IMR-90 (cell line): ENCODE measurements around the gene INPP5D. TPM values are rescaled to one million over a fixed set of nuclear protein-coding genes. Genes with fewer than 3 reads are reported as not detected.

Experiments
- ATAC-seq: fragments of 200-7000 bp; cut with Tn5 transposase; 2 replicates; pipeline ENCODE4 v1.9.1; 2020; ENCODE audit warnings: low read depth, mild to moderate bottlenecking, moderate library complexity
- BruUV-seq: library from RNA; stranded (reverse); fragments of 400-500 nt; replicated peaks from 2 replicates; lab custom pipeline; 2021; lab: Mats Ljungman, UMichigan
- CTCF ChIA-PET: fragments of 300-600 bp; formaldehyde crosslinking; extraction: SDS; loops from one replicate; lab custom pipeline; 2021; ENCODE audit warnings: antibody characterized with exemption; lab: Yijun Ruan, JAX
- POLR2A ChIA-PET: fragments of 300-600 bp; sonication (Branson Sonifier 250); formaldehyde crosslinking; loops from one replicate; lab custom pipeline; 2022; ENCODE audit warnings: antibody characterized with exemption; ENCODE audit not compliant: unreplicated experiment; lab: Charles Lee
- DNase-seq: peaks from one replicate; pipeline ENCODE4 v3.0.0; 2013
- H2AFZ ChIP-seq: replicated peaks from 2 replicates; pipeline ENCODE3; 2013; ENCODE audit warnings: low read length, mild to moderate bottlenecking; ENCODE audit not compliant: poor library complexity
- H2AK5ac ChIP-seq: 2 replicates; pipeline ENCODE4 v1.6.1; 2013; ENCODE audit warnings: low read depth, low read length, inconsistent platforms
- H2AK9ac ChIP-seq: replicated peaks from 2 replicates; pipeline ENCODE3; 2013; ENCODE audit warnings: mild to moderate bottlenecking, low read depth, low read length, moderate library complexity; ENCODE audit not compliant: poor library complexity
- H2BK120ac ChIP-seq: 2 replicates; pipeline ENCODE4 v1.6.1; 2013; ENCODE audit warnings: low read depth, low read length, inconsistent platforms
- H2BK15ac ChIP-seq: 3 replicates; pipeline ENCODE4 v1.6.1; 2013; ENCODE audit warnings: low read depth, low read length, inconsistent platforms
- H2BK20ac ChIP-seq: 2 replicates; pipeline ENCODE4 v1.6.1; 2013; ENCODE audit warnings: low read depth, mild to moderate bottlenecking, inconsistent platforms, low read length, moderate library complexity
- H2BK5ac ChIP-seq: 2 replicates; pipeline ENCODE4 v1.6.1; 2013; ENCODE audit warnings: mild to moderate bottlenecking, low read depth, low read length, inconsistent platforms; ENCODE audit not compliant: poor library complexity, severe bottlenecking
- H3K14ac ChIP-seq: replicated peaks from 2 replicates; pipeline ENCODE4 v1.6.1; 2013; ENCODE audit warnings: low read depth, low read length, inconsistent platforms
- H3K18ac ChIP-seq: 2 replicates; pipeline ENCODE4 v1.6.1; 2013; ENCODE audit warnings: low read depth, low read length, control low read depth
- H3K23ac ChIP-seq: 2 replicates; pipeline ENCODE4 v1.6.1; 2013; ENCODE audit warnings: low read depth, low read length, inconsistent platforms
- H3K27ac ChIP-seq: 2 replicates; pipeline ENCODE4 v1.5.1; 2013; ENCODE audit warnings: mild to moderate bottlenecking, control low read depth, low read length; ENCODE audit not compliant: insufficient read depth
- H3K27me3 ChIP-seq: 2 replicates; pipeline ENCODE4 v1.6.1; 2013; ENCODE audit warnings: low read length; ENCODE audit not compliant: control insufficient read depth, insufficient read depth
- H3K36me3 ChIP-seq: 2 replicates; pipeline ENCODE4 v1.6.1; 2013; ENCODE audit warnings: low read length, mixed read lengths; ENCODE audit not compliant: control insufficient read depth, insufficient read depth
- H3K4ac ChIP-seq: 2 replicates; pipeline ENCODE4 v1.6.1; 2013; ENCODE audit warnings: low read depth, low read length, inconsistent platforms
- H3K4me1 ChIP-seq: 2 replicates; pipeline ENCODE4 v1.6.1; 2013; ENCODE audit warnings: low read length, mixed read lengths; ENCODE audit not compliant: control insufficient read depth, insufficient read depth
- H3K4me2 ChIP-seq: 2 replicates; pipeline ENCODE4 v1.6.1; 2013; ENCODE audit warnings: low read depth, mild to moderate bottlenecking, control low read depth, low read length, moderate library complexity
- H3K4me3 ChIP-seq: 2 replicates; pipeline ENCODE4 v1.5.1; 2013; ENCODE audit warnings: low read depth, mild to moderate bottlenecking, control low read depth, low read length, moderate library complexity; ENCODE audit not compliant: insufficient read depth
- H3K56ac ChIP-seq: 2 replicates; pipeline ENCODE4 v1.6.1; 2013; ENCODE audit warnings: low read length, inconsistent platforms; ENCODE audit not compliant: insufficient read depth; ENCODE audit errors: extremely low read depth
- H3K79me1 ChIP-seq, 2 experiments: 2 replicates each; pipeline ENCODE4 v1.6.1; 2013; ENCODE audit warnings: low read length in 2 of 2, inconsistent platforms in 1 of 2, low read depth in 1 of 2
- H3K9ac ChIP-seq: 2 replicates; pipeline ENCODE4 v1.6.1; 2013; ENCODE audit warnings: low read depth, low read length, control low read depth
- H3K9me1 ChIP-seq: 2 replicates; pipeline ENCODE4 v1.6.1; 2013; ENCODE audit warnings: low read length, inconsistent platforms; ENCODE audit not compliant: insufficient read depth
- H3K9me3 ChIP-seq: 2 replicates; pipeline ENCODE4 v1.6.1; 2013; ENCODE audit warnings: low read length; ENCODE audit not compliant: control insufficient read depth, insufficient read depth
- H4K20me1 ChIP-seq: 2 replicates; pipeline ENCODE4 v1.6.1; 2013; ENCODE audit warnings: low read length, inconsistent platforms; ENCODE audit not compliant: insufficient read depth
- H4K5ac ChIP-seq: 2 replicates; pipeline ENCODE4 v1.6.1; 2013; ENCODE audit warnings: mild to moderate bottlenecking, low read depth, low read length, control low read depth
- H4K8ac ChIP-seq, 2 experiments: 2 replicates each; pipeline ENCODE4 v1.6.1; 2013; ENCODE audit warnings: low read depth in 2 of 2, low read length in 2 of 2, control low read depth in 1 of 2, inconsistent platforms in 1 of 2
- H4K91ac ChIP-seq: 2 replicates; pipeline ENCODE4 v1.6.1; 2013; ENCODE audit warnings: low read depth, low read length, inconsistent platforms; ENCODE audit not compliant: insufficient read depth
- BHLHE40 ChIP-seq: fragments of 150-350 bp; IDR thresholded peaks from 2 replicates; pipeline ENCODE4 v1.6.1; 2016; ENCODE audit warnings: mild to moderate bottlenecking, low read depth, low read length
- CTCF ChIP-seq: conservative IDR thresholded peaks from 2 replicates; pipeline ENCODE4 v1.5.1; 2012; ENCODE audit warnings: mild to moderate bottlenecking, low read depth, low read length, improper control_type of control experiment
- FOS ChIP-seq: fragments of 150-350 bp; IDR thresholded peaks from 2 replicates; pipeline ENCODE4 v1.6.1; 2016; ENCODE audit warnings: low read depth, low read length
- MAZ ChIP-seq: IDR thresholded peaks from 2 replicates; pipeline ENCODE4 v1.6.1; 2012; ENCODE audit warnings: low read depth, mild to moderate bottlenecking, low read length, improper control_type of control experiment, moderate library complexity, borderline replicate concordance
- NFE2L2 ChIP-seq: fragments of 150-350 bp; IDR thresholded peaks from 2 replicates; pipeline ENCODE4 v1.6.1; 2016; ENCODE audit warnings: low read depth, mild to moderate bottlenecking, low read length
- RCOR1 ChIP-seq: IDR thresholded peaks from 2 replicates; pipeline ENCODE4 v1.6.1; 2012; ENCODE audit warnings: mild to moderate bottlenecking, low read length, improper control_type of control experiment; ENCODE audit not compliant: insufficient replicate concordance
- RFX5 ChIP-seq: IDR thresholded peaks from 2 replicates; pipeline ENCODE4 v1.8.0; 2012; ENCODE audit warnings: low read depth, mild to moderate bottlenecking, low read length, moderate library complexity
- SMC3 ChIP-seq: fragments of 150-350 bp; IDR thresholded peaks from 2 replicates; pipeline ENCODE4 v1.6.1; 2016; ENCODE audit warnings: low read depth, mild to moderate bottlenecking, antibody characterized with exemption, low read length, moderate library complexity
- USF2 ChIP-seq: fragments of 150-350 bp; IDR thresholded peaks from 2 replicates; pipeline ENCODE4 v1.6.1; 2017; ENCODE audit warnings: mild to moderate bottlenecking, antibody characterized with exemption, low read length, low read depth
- WGBS, 2 experiments: methylation state at CpG; one replicate each; pipeline versions ENCODE4 v1.1.5 to v1.1.7; 2013; ENCODE audit warnings: missing lambda C conversion rate in 2 of 2; ENCODE audit not compliant: insufficient read length in 1 of 2; ENCODE audit errors: extremely low coverage in 2 of 2; 5-methylcytosine and 5-hydroxymethylcytosine counted together
- dilution Hi-C: fragments of 300-500 bp; cut with HindIII; formaldehyde crosslinking; loops from one replicate; pipeline ENCODE4 v1.14.3; 2018; ENCODE audit warnings: low sequenced_read_pairs; ENCODE audit not compliant: unreplicated experiment
- in situ Hi-C: fragments of 300-500 bp; cut with MboI; formaldehyde crosslinking; loops from 3 replicates; pipeline ENCODE4 v1.14.3; 2019; ENCODE audit warnings: low sequenced_read_pairs, inconsistent platforms, mixed read lengths
- intact Hi-C: fragments of 100-400 bp; cut with micrococcal nuclease; formaldehyde crosslinking; loops from 2 replicates; pipeline ENCODE4 v1.10.0; 2022
- polyA plus RNA-seq, 3 experiments: library from polyadenylated mRNA; depleted of rRNA; stranded (reverse); fragments of >200 nt; gene quantifications; 2 replicates each; pipeline ENCODE4 v1.2.3, GENCODE V29; 2012; ENCODE audit warnings: low replicate concordance in 1 of 3
- total RNA-seq: library from RNA; depleted of rRNA; stranded (reverse); fragments of >200 nt; gene quantifications from 2 replicates; pipeline ENCODE4 v1.2.3, GENCODE V29; 2012
- TF ChIP-seq, protein P1 (sequence below): fragments of 150-350 bp; IDR thresholded peaks from 2 replicates; pipeline ENCODE4 v1.6.1; 2016; ENCODE audit warnings: low read depth, mild to moderate bottlenecking, low read length, moderate library complexity, borderline replicate concordance

INPP5D gene
- total and polyA plus RNA-seq, 2 of the 4 experiments (the other 2 are of a cell fraction): 0.18 to 0.29 TPM

- H2BK20ac ChIP-seq: no peak overlapping the region
- H3K9me1 ChIP-seq: no peaks in the 10 kb centered on the region
- in situ Hi-C loops (no loop called here), intact Hi-C loops (no loop called here), dilution Hi-C loops (no loop called here)
- POLR2A ChIA-PET: no interaction called here
- no peak overlapping the region for H3K27ac ChIP-seq
- no peak overlapping the region for H2AFZ ChIP-seq
- no peak overlapping the region for H3K56ac ChIP-seq
- H2AK9ac ChIP-seq: no peak overlapping the region
- H3K9me3 ChIP-seq: no peaks in the 10 kb centered on the region
- no peaks in the 10 kb centered on the region for H3K4me1 ChIP-seq
- no peak overlapping the region for H3K4me2 ChIP-seq
- no peak overlapping the region for H2BK5ac ChIP-seq
- DNase-seq (no peak), ATAC-seq (no peak)
- no peak overlapping the region for H3K9ac ChIP-seq
- H3K4ac ChIP-seq: no peak overlapping the region
- no peak overlapping the region for H3K23ac ChIP-seq
- no TSS peak for BruUV-seq
- H4K5ac ChIP-seq: no peak overlapping the region
- H3K79me1 ChIP-seq: no peaks in the 10 kb centered on the region
- H4K8ac ChIP-seq: no peak overlapping the region
- H3K36me3 ChIP-seq: no peaks in the 10 kb centered on the region
- no peak overlapping the region for H4K91ac ChIP-seq
- H3K14ac ChIP-seq: no peak overlapping the region
- no peak overlapping the region for H2AK5ac ChIP-seq
- peaks cover 8% of the 10 kb centered on the region; the same call in 1 of the 2 replicates for H3K27me3 ChIP-seq
- no peak for TF ChIP-seq RFX5
- no peak for TF ChIP-seq USF2
- no peak for TF ChIP-seq MAZ
- TF ChIP-seq FOS: no peak
- TF ChIP-seq NFE2L2: no peak
- TF ChIP-seq, protein P1, sequence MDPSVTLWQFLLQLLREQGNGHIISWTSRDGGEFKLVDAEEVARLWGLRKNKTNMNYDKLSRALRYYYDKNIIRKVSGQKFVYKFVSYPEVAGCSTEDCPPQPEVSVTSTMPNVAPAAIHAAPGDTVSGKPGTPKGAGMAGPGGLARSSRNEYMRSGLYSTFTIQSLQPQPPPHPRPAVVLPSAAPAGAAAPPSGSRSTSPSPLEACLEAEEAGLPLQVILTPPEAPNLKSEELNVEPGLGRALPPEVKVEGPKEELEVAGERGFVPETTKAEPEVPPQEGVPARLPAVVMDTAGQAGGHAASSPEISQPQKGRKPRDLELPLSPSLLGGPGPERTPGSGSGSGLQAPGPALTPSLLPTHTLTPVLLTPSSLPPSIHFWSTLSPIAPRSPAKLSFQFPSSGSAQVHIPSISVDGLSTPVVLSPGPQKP: no peak
- no peak for TF ChIP-seq RCOR1
- TF ChIP-seq SMC3: no peak
- no peak for TF ChIP-seq BHLHE40
- TF ChIP-seq CTCF: no peak
- H3K4me3 ChIP-seq: no peak overlapping the region
- H2BK120ac ChIP-seq: no peak overlapping the region
- no peak overlapping the region for H3K18ac ChIP-seq
- H4K20me1 ChIP-seq: no peaks in the 10 kb centered on the region
- 13% methylated on average over 1 of the region's 4 CpGs; no CpG with 5 or more reads in 1 of the 2 experiments for WGBS, 2 experiments
- H2BK15ac ChIP-seq: no peak overlapping the region
- CTCF ChIA-PET: interaction anchor here (0.7 kb wide), 1 partner anchor 29 kb away, joined by 3 read pairs; no protein-coding TSS in a partner anchor
Observed at GRCh38 chr2:233141901-233142300, 81.8 kb downstream of the INPP5D start.
